ENCODE measurements around the gene PPP1R12B.
"Not testable (repeated sequence)": the region's sequence is repeated elsewhere in the genome, so short reads cannot be mapped to it uniquely, and the experiment has no call there.

PPP1R12B gene

GRCh38 chr1:202349206-202349928 is 868 bp downstream of the PPP1R12B start:
- no peak for DNase-seq

- DNase-seq = no peak
These were observed 3.2 kb downstream of the PPP1R12B start for GRCh38 chr1:202351725-202352124.

DNA sequence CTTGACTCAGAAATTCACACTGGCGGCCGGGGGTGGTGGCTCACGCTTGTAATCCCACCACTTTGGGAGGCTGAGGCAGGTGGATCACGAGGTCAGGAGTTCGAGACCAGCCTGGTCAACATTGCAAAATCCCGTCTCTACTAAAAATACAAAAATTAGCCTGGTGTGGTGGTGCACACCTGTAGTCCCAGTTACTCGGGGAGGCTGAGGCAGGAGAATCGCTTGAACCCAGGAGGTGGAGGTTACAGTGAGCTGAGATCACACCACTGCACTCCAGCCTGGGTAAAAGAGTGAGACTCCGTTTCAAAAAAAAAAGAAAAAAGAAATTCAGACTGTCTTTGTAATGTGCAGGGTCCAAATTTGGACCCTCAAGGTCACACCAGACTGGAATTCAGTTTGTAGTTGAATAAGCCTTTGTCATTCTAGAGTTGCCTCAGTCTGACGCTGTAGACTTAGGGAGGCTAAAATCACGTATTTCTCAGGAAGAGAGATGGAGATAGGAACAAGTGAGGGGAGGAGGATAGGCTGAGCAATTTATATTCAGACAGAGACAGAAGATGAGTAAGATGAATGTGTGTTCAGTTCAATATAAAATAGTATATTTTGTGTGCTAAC is 4.2 kb downstream of the PPP1R12B start:
- not testable (repeated sequence) for DNase-seq

- DNase-seq = no peak
These were observed 7.5 kb downstream of the PPP1R12B start for GRCh38 chr1:202355944-202356553.

DNA sequence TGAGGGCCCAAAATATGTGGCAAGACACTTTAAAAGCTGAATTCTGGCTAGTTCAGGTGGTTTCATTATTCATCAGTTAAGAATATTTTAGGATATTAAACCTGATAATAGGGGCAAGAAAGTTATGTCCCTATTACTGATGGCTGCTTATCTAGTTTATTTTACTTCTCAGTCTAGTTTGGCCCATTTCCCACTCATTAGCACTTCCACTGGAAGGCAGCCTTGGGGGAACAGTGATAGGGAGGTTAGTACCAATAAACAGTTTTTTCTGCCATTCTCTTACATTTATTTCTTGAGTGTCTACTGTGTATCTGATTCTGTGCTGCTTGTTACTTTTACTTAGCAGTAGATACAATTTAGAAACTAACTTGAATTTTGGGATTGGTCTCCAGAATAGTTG is 9.0 kb downstream of the PPP1R12B start:
- DNase-seq = no peak

GRCh38 chr1:202361224-202361623 is 12.7 kb downstream of the PPP1R12B start:
- DNase-seq = no peak

DNA sequence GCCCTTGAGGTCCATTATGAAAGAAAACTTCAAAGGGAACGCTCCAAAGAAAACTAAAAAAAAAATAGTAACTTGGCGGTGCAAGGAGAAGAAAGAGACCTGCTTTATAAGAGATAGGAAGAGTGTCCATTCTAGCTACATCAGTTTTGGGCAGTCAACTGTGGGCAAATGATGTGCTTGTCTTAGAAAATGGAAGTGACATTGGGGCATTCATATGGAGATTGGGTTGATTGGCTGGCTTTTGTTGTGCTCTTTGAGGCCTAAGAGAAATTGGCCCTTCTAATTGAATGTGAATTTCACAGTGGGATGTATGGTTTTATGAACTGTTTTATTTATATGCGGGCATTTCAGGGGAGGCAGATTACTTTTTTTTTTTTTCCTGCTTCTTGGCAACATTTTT is 13.2 kb downstream of the PPP1R12B start:
- no peak for DNase-seq

- DNase-seq = no peak
These were observed 13.7 kb downstream of the PPP1R12B start for GRCh38 chr1:202362212-202362611.

- DNase-seq = no peak
These were observed 16.8 kb downstream of the PPP1R12B start for GRCh38 chr1:202365092-202365815.

DNA sequence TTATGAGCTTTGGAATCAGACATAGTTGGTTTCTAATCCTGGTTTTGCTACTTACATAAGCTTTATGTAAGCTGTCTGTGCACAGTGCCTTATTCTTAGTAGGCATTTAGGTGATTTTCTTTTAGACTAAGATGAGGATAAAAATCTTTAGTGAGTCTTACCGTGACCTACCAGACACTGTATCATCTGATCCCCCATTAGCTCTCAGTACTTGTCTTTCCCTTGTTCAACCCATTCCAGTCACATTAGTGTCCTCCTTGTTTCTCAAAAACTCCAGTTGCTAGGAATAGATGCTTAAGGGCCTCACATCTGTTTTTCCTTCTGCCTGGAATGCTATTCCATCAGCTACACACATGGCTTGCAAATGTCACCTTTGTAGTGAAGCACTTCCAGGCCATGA is 18.8 kb downstream of the PPP1R12B start:
- DNase-seq = no peak

GRCh38 chr1:202370906-202371305 is 22.4 kb downstream of the PPP1R12B start:
- DNase-seq = not testable (repeated sequence)

DNA sequence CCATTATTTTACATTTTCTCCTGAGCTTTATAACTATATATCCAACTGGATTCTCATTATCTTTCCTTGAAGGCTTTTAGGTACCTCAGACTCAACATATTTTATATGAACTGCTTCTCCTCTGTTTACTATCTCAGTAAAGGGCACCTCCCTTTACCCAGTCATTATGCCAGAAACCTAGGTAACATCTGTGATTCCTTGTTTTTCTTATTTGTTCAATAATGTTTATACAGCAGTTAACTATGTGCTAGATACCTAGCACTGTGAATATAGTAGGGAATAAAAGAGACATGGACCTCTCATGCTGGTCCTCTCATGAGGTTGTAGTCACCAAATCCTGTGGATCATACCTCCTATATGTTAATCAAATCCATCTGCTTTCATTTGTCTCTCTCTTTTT is 25.6 kb downstream of the PPP1R12B start:
- DNase-seq = no peak

GRCh38 chr1:202375175-202375574 is 26.7 kb downstream of the PPP1R12B start:
- not testable (repeated sequence) for DNase-seq

- DNase-seq = no peak
These were observed 27.7 kb downstream of the PPP1R12B start for GRCh38 chr1:202376247-202376646.

- not testable (repeated sequence) for DNase-seq
These were observed 31.5 kb downstream of the PPP1R12B start for GRCh38 chr1:202379884-202380529.

DNA sequence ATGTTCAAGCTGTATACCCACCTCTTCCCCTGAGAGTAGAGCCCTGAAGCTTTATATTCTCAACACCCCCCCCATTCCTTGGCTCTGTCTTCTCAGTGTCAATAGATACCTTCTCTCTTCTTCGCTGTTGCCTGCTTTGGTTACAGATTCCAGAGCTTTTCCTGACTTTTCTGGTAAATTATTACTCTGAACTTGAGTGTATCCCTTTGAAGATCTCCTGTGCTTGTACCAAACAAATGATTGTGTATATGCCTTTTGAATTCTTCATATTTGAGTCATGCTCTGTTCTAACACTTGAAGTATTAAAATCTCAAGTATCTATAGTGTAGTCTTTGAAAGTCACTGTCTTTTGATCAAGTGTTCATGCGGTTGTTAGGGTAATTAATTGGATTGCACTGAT is 32.0 kb downstream of the PPP1R12B start:
- DNase-seq = not testable (repeated sequence)

- DNase-seq = not testable (repeated sequence)
These were observed 33.4 kb downstream of the PPP1R12B start for GRCh38 chr1:202381867-202382266.

DNA sequence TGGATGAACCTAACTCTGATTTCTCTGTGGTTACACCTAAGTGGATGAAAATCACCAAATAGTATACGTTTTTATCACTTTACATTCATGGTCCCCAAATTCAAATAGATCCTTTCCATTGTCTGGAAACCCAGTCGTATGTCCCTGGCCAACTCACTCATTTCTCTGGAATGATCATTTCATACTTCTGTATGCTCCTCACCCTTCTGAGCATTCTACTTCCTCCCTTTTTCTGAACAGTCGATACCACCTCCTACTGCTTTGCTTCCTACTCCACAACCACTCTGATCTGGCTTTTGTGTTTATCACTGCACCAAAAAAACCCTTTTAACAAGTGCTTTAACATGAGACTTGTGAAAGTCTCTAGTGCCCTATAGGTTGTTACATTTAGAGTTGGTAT is 47.3 kb downstream of the PPP1R12B start:
- DNase-seq = not testable (repeated sequence)

DNA sequence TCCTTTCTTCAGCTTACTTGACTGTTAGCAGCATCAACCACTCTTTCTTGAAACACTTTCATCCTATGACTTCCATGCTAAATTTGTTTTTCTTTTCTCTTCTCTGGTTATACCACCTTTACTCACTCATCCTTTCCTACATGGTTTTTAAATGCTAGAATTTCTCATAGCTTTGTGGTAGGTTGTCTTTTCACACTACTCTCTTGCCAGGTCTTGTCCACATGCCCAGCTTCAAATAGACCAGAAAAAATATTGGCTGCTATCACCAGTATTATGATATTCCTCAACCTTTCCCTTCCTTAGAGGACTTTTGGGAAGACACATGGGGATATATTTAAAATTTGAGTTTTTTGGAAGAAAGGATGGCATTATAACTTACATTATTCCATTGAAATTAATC is 48.8 kb downstream of the PPP1R12B start:
- DNase-seq = no peak

DNA sequence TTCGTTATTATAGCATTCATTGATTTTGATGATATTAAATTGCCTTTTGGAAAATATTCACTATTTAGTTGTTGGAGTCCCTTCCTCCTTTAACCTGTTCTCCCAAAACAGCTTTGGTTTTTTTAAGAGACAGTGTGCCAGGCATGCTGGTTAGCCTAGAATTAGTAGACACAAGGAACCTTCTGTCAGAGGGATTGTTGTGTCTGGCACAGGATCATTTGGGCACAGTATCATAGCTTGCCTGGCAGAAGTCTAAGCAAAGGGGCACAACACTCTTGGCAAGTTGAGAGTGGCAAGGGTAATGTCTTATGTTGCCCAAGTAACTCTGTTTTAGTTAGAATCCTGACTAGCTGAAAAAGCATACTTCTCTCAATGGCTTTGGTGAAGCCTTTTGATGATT is 49.9 kb downstream of the PPP1R12B start:
- DNase-seq = not testable (repeated sequence)

GRCh38 chr1:202401771-202402170 is 53.3 kb downstream of the PPP1R12B start:
- peak; percentile 26 for DNase-seq

GRCh38 chr1:202403381-202403780 is 54.9 kb downstream of the PPP1R12B start:
- not testable (repeated sequence) for DNase-seq

DNA sequence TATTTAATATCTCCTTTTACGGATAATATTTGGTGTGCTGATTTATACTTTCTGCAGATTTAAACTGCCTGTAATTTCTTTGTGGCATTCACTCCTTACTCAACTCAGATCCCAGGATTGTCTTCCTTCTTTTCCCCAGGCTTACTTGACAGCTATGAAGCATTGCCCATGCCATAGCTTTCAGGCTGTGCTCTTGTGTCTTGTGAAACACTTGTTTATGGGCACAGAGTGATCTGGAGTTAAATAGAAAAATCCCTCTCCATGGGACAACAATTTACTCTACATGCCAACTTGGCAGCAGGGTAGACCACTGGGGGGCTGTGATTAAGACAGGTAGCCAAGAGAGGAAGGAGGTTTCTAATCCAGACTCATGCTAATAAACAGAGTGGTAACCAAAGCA is 57.4 kb downstream of the PPP1R12B start:
- DNase-seq = no peak

All from NCI-H1436 (cell line).